NCI-H2029 (cell line): ENCODE data around the gene KRTAP25-1.

Experiments used
- DNase-seq: peaks from one replicate; lab custom pipeline; 2025; lab: John Stamatoyannopoulos, UW

KRTAP25-1 gene

GRCh38 chr21:30248844-30249243 is 40.5 kb downstream of the KRTAP25-1 start:
- DNase-seq = no peak

DNA sequence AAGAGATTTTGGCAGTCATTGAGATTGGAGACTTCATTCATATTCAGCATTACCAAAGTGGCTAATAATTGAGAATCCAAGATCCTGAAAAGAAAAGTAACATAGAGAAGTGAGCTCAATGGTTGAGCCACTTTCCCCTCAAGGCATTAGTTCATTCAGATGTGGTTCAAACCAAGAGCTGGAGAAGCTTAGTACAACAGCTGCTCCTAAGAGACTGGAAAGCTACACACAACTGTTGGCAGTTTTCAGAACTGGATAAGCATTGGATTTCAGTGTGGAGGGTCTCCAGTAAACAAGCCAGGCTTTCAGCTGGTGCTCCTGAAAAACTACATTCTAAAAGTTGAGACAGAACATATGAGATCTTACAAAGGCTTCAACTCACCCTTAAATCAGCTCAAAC is 44.3 kb downstream of the KRTAP25-1 start:
- no peak for DNase-seq

GRCh38 chr21:30243691-30244090 is 45.6 kb downstream of the KRTAP25-1 start:
- no peak for DNase-seq

DNA sequence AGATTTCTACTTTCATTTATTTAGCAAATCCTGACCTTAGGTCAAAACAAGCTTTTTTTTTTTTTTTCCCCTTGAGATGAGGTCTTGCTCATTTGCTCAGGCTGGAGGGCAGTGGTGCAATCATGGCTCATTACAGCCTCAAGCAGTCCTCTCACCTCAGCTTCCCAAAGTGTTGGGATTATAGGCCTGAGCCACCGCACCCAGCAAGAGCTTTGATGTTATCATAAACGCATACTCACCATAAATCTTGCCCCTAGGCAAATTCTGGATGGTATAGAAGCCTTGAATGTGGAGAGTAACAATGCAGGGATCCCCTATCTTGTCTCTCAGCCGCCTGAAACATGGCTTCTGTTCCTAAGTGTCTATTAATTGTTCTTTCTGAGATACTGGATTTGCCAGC is 48.7 kb downstream of the KRTAP25-1 start:
- DNase-seq = no peak
